SJSA1 (cell line): ENCODE measurements around the gene SAMD14. TPM values are rescaled to one million over a fixed set of nuclear protein-coding genes. Genes with fewer than 3 reads are reported as not detected.

ENCODE experiments used
- DNase-seq, 2 experiments: peaks; one replicate each; pipeline ENCODE4 v3.0.0-alpha.2; 2015 to 2020; ENCODE audit warnings: low spot score in 2 of 2, low read depth in 1 of 2
- H3K27ac ChIP-seq: fragments of 250-450 bp; sonication (Bioruptor Pico); 2 replicates; pipeline ENCODE4 v1.5.1; 2020; ENCODE audit warnings: mild to moderate bottlenecking, moderate library complexity
- H3K27me3 ChIP-seq: fragments of 250-450 bp; sonication (Bioruptor Pico); replicated peaks from 2 replicates; pipeline ENCODE4 v1.5.1; 2020; ENCODE audit warnings: mild to moderate bottlenecking, moderate library complexity
- H3K36me3 ChIP-seq: fragments of 250-450 bp; sonication (Bioruptor Pico); 2 replicates; pipeline ENCODE4 v1.5.1; 2020; ENCODE audit warnings: mild to moderate bottlenecking
- H3K4me1 ChIP-seq: fragments of 250-450 bp; sonication (Bioruptor Pico); replicated peaks from 2 replicates; pipeline ENCODE4 v1.6.1; 2021; ENCODE audit warnings: mild to moderate bottlenecking
- H3K4me3 ChIP-seq: fragments of 250-450 bp; sonication (Bioruptor Pico); 2 replicates; pipeline ENCODE4 v1.5.1; 2020; ENCODE audit warnings: mild to moderate bottlenecking
- H3K9me3 ChIP-seq: fragments of 250-450 bp; sonication (Bioruptor Pico); replicated peaks from 2 replicates; pipeline ENCODE4 v1.5.1; 2020; ENCODE audit warnings: mild to moderate bottlenecking
- total RNA-seq: library from RNA; depleted of rRNA; stranded (reverse); fragments of >200 nt; shearing (Covaris generic); gene quantifications from 2 replicates; pipeline ENCODE4 v1.2.3, GENCODE V29; 2014

SAMD14 gene
- total RNA-seq, 1 experiment from 2014 or later: 0.11 TPM

DNA sequence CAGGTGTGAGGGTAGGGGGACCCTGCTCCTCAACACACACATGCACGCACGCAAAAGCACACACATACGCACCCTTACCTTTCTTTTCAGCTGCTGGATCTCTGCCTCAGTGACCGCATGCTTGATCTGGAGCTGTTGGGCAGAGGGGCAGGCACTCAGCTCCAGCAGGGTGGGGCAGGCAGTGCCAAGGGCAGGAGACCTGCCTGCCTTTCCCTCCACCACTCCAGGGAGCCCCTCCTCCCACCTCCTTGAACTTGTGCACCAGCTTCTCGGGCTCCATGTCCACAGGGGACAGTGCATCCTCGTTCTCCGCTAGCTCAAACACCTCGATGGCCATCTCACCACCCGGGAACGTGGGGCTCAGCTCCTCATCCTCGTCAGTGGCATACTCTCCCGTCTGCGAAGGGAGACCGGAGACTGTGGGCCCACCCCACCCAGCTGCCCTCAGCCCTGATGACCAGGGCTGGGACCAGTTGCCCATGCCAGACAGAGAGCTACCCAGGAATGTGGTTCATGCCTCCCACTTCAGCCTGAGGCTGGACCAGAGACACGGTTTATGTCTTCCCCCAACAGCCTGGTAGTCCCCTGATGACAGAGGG lies 9.3 kb upstream of the SAMD14 start:
- Histone ChIP-seq H3K27ac (no peak overlapping the region), H3K27me3 (no peaks in the 10 kb centered on the region), H3K4me3 (no peak overlapping the region), H3K36me3 (peaks cover 96% of the 10 kb centered on the region), H3K9me3 (no peaks in the 10 kb centered on the region), H3K4me1 (no peaks in the 10 kb centered on the region)
- DNase-seq: no peak

DNA sequence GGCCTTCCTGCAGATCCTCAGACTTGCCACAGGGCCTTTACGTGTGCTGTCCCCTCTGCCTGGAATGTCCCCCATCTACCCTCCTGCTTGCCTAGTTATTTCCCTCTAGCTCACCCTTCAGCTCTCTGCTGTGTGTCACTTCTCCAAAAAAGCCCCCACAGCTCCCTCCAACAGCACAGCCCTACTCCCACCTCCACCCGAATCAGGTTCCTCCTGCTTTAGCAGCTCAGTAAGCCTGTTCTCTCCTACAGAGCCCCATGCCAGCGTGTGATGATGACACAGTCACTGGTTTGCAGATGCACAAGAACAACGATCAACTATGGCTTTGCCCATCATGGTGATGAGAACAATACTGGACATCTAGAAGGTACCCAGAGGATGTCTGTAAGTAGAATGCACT lies 7.1 kb upstream of the SAMD14 start:
- no peak overlapping the region for H3K27ac ChIP-seq
- no peak overlapping the region for H3K4me3 ChIP-seq
- H3K9me3 ChIP-seq: no peaks in the 10 kb centered on the region
- no peak for DNase-seq
- no peaks in the 10 kb centered on the region for H3K27me3 ChIP-seq
- peaks cover 11% of the 10 kb centered on the region for H3K4me1 ChIP-seq
- H3K36me3 ChIP-seq: peaks cover 95% of the 10 kb centered on the region

DNA sequence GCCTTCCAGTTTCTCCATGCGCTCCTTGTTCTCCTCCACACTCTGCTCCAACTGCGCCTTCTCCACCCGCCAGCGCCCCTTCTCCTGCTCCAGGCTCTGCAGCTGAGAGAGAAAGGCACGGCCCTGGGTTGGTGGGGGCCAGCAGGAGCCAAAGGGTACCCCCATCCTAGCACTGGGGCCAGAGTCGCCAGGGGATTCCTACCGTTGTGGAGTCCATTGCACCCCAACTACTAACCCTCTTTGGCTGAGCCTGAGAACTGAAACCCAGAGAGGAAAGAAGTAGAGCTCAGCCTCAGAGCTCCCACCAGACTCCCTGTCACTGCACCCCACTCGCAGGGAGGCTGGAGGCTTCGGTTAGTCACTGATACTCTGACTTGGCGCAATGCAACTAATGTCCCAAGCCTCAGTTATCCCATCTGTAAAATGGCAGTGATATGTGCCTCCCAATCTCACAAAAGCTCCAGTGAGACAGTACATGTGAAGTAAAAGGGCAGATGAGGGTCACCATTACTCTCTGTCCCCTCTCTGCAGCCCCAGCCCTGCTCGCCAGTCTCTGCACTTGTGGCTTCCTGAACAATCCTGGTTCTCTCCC lies 6.2 kb upstream of the SAMD14 start:
- Histone ChIP-seq H3K9me3 (no peaks in the 10 kb centered on the region), H3K27ac (no peak overlapping the region), H3K4me1 (peaks cover 11% of the 10 kb centered on the region), H3K4me3 (no peak overlapping the region), H3K27me3 (no peaks in the 10 kb centered on the region), H3K36me3 (peaks cover 89% of the 10 kb centered on the region)
- no peak for DNase-seq

DNA sequence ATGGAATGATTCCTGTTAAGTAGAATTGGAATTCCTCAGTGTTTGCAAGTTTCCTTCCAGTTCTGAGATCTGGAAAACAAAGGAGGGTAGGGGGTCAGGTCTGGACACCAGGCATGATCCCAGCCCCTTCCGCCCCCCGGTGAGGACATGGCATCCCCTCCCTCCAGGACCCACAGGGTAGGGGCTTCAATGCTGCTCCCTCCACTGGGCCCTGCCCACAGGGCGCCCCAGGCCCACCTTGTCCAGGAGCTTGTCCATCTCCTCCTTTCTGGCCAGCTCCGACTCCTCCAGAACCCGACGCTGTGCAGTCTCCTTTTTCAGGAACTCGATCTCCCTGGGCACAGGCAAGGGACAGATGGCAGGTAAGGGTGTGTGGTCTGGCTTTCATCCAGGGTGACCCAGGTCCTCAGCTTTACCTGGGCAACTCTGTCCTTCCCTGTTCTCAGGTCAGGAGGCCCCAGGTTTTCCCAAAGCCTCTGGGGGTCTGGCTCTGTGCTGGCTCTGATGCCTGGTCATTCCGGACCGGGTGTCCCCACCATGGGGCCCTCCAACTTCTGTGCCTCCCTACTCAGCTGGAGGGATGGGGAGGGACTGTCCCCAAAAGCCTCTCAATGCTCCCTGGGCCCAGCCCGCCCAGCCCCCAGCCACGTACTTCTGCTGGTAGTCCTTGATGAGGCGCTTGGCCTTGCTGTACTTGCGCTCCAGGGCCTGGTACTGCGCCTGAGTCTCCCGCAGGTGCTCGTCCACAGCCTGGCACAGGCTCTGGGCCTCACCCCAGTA lies 5.5 kb upstream of the SAMD14 start:
- H3K27ac ChIP-seq: no peak overlapping the region
- H3K9me3 ChIP-seq: no peaks in the 10 kb centered on the region
- peaks cover 82% of the 10 kb centered on the region for H3K36me3 ChIP-seq
- no peak overlapping the region for H3K4me3 ChIP-seq
- peaks cover 11% of the 10 kb centered on the region for H3K4me1 ChIP-seq
- no peaks in the 10 kb centered on the region for H3K27me3 ChIP-seq
- DNase-seq: no peak

DNA sequence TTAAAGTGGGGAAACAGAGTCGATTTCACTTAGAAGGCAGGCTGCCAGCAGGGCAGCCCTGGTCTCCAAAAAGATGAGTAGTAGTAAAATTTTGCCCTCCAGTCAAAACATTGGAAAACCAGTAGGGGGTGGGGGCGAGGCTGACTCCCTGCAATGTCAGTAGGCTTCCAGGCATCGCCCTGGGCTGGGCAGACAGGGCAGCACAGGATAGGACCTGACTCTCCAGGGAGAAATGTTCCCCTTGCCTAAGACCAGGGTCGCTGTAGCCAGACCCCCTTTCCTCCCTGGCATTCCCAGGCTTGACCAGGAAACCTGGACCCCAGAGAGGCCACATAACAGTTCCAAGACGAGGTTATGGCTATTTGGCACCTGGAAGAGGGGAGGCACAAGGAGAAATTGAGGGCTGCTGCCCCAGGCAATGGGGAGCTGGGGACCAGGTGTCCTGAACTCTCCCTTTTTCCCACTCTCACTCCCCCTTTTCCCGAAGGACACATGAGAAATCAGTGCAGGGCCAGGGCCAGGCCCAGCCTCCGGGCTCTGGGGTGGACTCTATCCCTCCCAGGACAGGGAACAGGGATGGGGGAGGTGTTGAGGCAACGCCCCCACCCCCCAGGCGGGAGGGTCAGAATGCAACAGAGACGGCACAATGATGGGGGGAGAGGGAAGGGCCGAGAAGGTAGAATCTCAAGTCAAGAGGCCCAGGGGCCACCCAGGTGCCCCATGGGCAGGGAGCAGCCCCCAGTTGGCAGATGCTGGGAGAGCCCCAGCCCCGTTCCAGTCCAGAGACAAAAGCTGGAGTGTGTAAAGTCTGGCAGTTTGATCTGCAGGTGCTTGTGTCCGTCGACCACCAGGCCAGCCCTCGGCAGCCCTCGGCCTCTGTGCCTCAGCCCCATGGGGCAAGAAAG lies 4.5 kb upstream of the SAMD14 start:
- peaks cover 15% of the 10 kb centered on the region for H3K4me1 ChIP-seq
- H3K27me3 ChIP-seq: peaks cover 6% of the 10 kb centered on the region
- no peak overlapping the region for H3K4me3 ChIP-seq
- H3K9me3 ChIP-seq: no peaks in the 10 kb centered on the region
- H3K36me3 ChIP-seq: peaks cover 74% of the 10 kb centered on the region
- DNase-seq: no peak
- H3K27ac ChIP-seq: no peak overlapping the region

DNA sequence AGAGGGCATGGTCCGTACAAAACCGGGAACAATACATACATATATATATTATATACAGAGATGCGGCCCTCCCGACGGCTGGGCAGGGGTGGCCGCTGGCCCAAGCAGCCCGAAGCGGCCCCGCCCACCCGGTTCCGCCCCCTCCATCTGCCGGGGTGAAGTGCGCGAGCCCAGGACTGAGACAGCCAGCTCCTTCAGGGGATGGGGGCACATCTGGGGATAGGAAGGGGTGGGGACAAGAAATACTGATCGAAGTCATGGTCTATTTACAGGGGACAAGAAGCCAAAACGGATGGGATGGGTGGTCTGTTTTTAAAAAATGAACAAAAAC lies 3.8 kb upstream of the SAMD14 start:
- Histone ChIP-seq H3K27ac (no peak overlapping the region), H3K9me3 (no peaks in the 10 kb centered on the region; the same call in 1 of the 2 replicates), H3K4me1 (peaks cover 15% of the 10 kb centered on the region), H3K27me3 (peaks cover 12% of the 10 kb centered on the region), H3K4me3 (no peak overlapping the region), H3K36me3 (peaks cover 66% of the 10 kb centered on the region)
- DNase-seq: no peak

DNA sequence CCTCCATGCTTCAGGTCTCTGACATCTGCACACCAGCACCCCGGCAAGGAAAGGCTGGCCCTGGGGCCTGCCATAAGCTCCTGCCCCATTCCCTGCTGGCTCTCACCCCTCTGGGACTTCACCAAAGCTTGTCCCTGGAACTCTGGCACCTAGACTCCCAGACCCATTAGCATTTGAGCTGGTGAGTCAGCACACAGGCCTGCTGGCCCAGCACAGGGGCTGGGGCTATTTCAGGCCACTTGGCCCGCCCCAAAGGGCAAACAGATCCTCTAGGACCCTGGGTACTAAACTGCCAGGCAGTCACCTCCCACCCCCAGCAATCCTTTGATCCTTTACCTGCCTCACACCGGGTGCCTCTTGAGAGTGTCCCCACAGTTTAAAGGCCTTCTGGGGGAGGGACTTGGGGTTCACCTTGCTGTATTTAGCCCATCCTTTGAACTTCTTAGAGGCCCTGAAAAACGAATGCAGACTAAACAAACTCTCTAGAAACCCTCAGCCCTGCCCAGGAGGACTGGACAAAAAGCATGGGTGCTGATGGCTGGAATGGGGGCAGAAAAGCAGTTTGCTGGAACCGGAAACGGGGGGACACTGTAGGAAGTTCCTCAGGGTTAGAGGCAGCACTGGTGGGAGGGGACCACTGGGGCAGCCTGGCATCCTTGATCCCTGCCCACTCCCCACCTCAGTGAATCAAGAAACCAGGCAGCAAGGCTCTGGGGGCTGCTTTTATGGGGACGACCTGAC lies 3.2 kb upstream of the SAMD14 start:
- Histone ChIP-seq H3K4me1 (peaks cover 15% of the 10 kb centered on the region), H3K27ac (no peak overlapping the region), H3K36me3 (peaks cover 61% of the 10 kb centered on the region), H3K9me3 (no peaks in the 10 kb centered on the region; the same call in 1 of the 2 replicates), H3K27me3 (peaks cover 16% of the 10 kb centered on the region), H3K4me3 (no peak overlapping the region)
- DNase-seq: peak in 1 of 2 experiments; percentile 41

DNA sequence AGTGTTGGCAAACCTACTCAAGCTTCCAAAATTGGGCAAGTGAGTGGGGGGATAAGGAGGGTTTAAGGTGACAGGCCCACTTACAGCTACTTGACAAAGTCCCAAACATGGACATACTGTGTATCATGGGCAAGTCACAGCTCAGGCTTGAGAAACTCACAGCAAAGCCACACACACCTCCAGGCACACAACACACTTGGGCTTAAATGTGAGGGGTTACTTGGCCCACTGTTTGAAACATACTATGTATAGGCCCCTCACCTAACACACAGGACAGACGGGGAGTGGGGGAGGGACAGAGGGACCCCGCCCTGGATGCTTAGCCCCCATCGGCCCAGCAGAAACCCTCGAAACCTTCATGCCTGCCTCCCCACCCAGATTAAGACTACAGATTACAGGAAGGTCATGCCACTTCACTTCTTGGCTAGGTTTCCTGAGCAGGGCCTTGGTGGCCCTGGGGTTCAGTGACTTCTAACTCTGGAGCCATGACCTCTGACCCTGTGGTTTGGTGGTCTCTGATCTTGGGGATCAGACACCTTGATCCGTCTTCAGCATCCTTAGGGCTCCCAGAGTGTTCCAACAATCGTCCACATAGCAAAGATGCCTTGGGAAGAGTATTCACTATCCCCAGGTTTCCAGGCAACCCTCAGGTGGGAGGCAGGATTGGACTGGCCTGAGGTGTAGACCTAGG lies 2.3 kb upstream of the SAMD14 start:
- Histone ChIP-seq H3K9me3 (no peaks in the 10 kb centered on the region; the same call in 1 of the 2 replicates), H3K4me3 (no peak overlapping the region), H3K27ac (no peak overlapping the region)

DNA sequence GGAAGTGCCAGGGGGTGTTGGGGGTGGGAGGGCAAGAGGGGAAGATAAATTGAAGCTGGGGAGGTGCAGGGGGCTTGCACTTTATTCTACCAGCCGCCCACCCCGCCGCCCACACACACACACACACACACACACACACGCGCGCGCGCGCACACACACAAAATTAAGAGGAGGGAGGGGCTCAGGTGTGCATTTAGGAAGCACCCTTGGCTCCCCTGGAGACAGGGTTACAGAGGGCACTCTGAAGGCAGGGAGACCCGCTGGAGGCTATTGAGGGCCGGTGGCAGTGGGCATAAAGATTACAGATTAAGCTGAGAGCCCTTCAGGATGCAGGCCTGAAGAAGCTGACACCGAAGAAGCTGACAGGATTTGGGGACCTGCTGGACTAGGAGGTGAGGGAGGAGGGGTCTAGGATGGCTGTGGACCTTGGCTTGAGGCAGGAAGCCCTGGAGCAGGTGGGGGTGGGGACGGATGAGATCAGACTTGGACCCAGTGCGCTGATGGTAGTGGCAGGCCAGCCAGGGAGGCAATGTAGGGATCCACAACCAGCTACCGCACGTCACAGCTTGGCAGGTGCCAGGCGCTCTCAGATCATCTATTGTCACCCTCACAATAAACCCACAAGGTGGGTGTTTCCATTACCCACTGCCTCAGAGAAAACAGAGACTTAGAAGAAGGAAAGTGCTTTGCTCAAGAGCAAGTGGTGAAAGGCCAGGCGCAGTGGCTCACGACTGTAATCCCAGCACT lies 772 bp upstream of the SAMD14 start:
- no peak for DNase-seq
- Histone ChIP-seq H3K36me3 (peaks cover 36% of the 10 kb centered on the region), H3K9me3 (no peaks in the 10 kb centered on the region; the same call in 1 of the 2 replicates), H3K4me3 (no peak overlapping the region), H3K4me1 (peaks cover 18% of the 10 kb centered on the region), H3K27me3 (peaks cover 16% of the 10 kb centered on the region), H3K27ac (no peak overlapping the region)

More for the DNA sequence above, 2.3 kb upstream of the SAMD14 start:
- DNase-seq: no peak
- Histone ChIP-seq H3K4me1 (peaks cover 18% of the 10 kb centered on the region), H3K36me3 (peaks cover 52% of the 10 kb centered on the region), H3K27me3 (peaks cover 16% of the 10 kb centered on the region)

DNA sequence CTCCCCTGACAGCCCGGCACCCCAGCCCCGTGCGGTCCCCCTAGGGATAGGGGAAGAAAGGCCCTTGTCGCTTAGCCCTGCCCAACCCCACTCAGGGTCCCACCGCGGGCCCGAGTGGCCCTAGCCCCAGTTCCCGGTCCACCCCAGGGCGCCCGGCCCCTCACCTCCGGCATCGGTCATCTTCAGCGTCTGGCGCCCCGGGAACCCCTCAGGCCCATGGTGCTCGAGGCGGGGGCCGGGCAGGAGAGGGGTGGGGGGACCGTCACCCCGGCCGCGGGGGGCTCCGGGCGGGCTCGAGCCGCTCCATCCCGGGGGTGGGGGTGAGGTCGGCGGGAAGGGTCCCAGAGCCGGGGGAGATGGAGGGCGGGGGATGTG lies 620 bp downstream of the SAMD14 start:
- peak overlapping the region; percentile 34 for H3K4me3 ChIP-seq
- H3K27me3 ChIP-seq: peaks cover 16% of the 10 kb centered on the region
- no peak for DNase-seq
- no peaks in the 10 kb centered on the region; the same call in 1 of the 2 replicates for H3K9me3 ChIP-seq
- H3K4me1 ChIP-seq: peaks cover 18% of the 10 kb centered on the region
- H3K27ac ChIP-seq: no peak overlapping the region
- peaks cover 25% of the 10 kb centered on the region for H3K36me3 ChIP-seq

DNA sequence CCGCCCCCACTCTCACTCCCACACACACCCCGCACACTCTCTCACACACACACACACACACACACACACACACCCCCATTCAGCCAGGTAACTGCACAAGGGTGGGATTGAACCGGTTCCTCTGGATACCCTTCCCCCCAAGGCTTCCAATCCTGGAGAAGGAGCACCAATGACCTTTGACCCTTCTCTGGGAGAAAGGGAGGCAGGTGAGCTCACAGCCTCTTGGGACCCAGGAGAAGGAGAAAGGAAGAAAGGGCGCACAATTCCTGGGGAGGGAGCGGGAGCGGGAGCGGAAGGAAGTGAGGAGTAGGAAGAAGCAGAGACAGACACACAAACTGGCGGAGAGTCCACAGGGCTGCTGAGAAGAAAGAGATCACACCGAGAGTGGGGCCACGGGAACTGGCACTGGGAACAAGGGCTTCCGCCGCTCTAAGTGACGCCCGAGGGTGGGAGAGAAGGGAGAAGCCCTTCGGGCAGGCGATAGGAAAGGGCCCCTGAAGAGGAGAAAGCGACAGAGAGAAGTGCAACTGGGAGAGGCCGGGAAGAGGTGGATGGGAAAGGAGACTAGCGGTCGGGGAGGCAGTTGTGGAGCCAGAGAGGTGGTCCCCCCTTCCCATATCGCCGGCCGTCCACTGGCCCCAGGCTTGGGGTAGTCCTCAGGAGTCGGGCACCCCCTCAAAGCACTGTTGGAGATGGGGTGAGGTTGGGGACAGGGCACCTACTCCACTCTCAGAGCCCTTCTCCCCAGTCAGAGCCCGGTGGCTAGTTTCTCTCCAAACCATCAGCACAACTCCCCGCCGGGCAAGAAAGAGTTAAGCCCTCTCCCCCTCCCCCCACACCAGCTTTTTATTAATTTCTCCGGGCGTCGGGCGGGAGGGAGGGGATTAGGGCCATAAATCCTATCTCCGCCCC lies 1.3 kb downstream of the SAMD14 start:
- Histone ChIP-seq H3K36me3 (peaks cover 20% of the 10 kb centered on the region), H3K4me3 (no peak overlapping the region), H3K4me1 (peaks cover 21% of the 10 kb centered on the region), H3K27ac (no peak overlapping the region), H3K27me3 (peaks cover 16% of the 10 kb centered on the region), H3K9me3 (no peaks in the 10 kb centered on the region; the same call in 1 of the 2 replicates)
- DNase-seq: no peak
